Measurements from ENCODE around the gene NFATC3.

- TF ChIP-seq, protein P1, sequence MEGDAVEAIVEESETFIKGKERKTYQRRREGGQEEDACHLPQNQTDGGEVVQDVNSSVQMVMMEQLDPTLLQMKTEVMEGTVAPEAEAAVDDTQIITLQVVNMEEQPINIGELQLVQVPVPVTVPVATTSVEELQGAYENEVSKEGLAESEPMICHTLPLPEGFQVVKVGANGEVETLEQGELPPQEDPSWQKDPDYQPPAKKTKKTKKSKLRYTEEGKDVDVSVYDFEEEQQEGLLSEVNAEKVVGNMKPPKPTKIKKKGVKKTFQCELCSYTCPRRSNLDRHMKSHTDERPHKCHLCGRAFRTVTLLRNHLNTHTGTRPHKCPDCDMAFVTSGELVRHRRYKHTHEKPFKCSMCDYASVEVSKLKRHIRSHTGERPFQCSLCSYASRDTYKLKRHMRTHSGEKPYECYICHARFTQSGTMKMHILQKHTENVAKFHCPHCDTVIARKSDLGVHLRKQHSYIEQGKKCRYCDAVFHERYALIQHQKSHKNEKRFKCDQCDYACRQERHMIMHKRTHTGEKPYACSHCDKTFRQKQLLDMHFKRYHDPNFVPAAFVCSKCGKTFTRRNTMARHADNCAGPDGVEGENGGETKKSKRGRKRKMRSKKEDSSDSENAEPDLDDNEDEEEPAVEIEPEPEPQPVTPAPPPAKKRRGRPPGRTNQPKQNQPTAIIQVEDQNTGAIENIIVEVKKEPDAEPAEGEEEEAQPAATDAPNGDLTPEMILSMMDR (IDR thresholded peaks at IDR 0.05): no peak
- TF ChIP-seq POLR2A (IDR thresholded peaks at IDR 0.05) (no peak), POLR2AphosphoS5 (IDR thresholded peaks at IDR 0.05) (no peak)
These were observed 7.1 kb upstream of the NFATC3 start for GRCh38 chr16:68077866-68078700.
